SK-N-SH treated with all-trans-retinoic acid at 6 μM for 48 hours (cell line): ENCODE results near the gene SUGCT.
A peak's percentile ranks its signal among the peaks of the same experiment; 100 is the strongest.

Experiments used
- ATAC-seq: fragments of 200-7000 bp; cut with Tn5 transposase; 3 replicates; pipeline ENCODE4 v1.9.1; 2020; ENCODE audit warnings: mild to moderate bottlenecking, moderate library complexity
- ARNTL ChIP-seq: fragments of 450-650 bp; formaldehyde crosslinking; IDR thresholded peaks from 2 replicates; pipeline ENCODE4 v1.5.0; 2020; ENCODE audit warnings: low read depth, mild to moderate bottlenecking, moderate library complexity, borderline replicate concordance
- BACH2 ChIP-seq: fragments of 250-450 bp; sonication (Bioruptor Pico); IDR thresholded peaks from 2 replicates; pipeline ENCODE4 v1.9.0; 2021; ENCODE audit warnings: mild to moderate bottlenecking, borderline replicate concordance
- CSDC2 ChIP-seq: fragments of 250-450 bp; sonication (Bioruptor Pico); IDR thresholded peaks from 2 replicates; pipeline ENCODE4 v1.5.0; 2020; ENCODE audit warnings: mild to moderate bottlenecking, moderate library complexity
- ESRRG ChIP-seq: fragments of 250-450 bp; sonication (Bioruptor Pico); IDR thresholded peaks from 2 replicates; pipeline ENCODE4 v1.6.1; 2021; ENCODE audit warnings: mild to moderate bottlenecking
- GLIS3 ChIP-seq: fragments of 250-450 bp; sonication (Bioruptor Pico); IDR thresholded peaks from 2 replicates; pipeline ENCODE4 v1.5.0; 2020; ENCODE audit warnings: mild to moderate bottlenecking, moderate library complexity
- OSR1 ChIP-seq: fragments of 250-450 bp; sonication (Bioruptor Pico); IDR thresholded peaks from 2 replicates; pipeline ENCODE4 v1.8.0; 2022; ENCODE audit warnings: moderate library complexity, mild to moderate bottlenecking, inconsistent platforms
- PATZ1 ChIP-seq: fragments of 250-450 bp; sonication (Bioruptor Pico); IDR thresholded peaks from 2 replicates; pipeline ENCODE4 v1.8.0; 2020; ENCODE audit warnings: mild to moderate bottlenecking, moderate library complexity, borderline replicate concordance
- POU6F1 ChIP-seq: fragments of 250-450 bp; sonication (Bioruptor Pico); IDR thresholded peaks from 2 replicates; pipeline ENCODE4 v1.8.0; 2021; ENCODE audit warnings: low read depth, mild to moderate bottlenecking, moderate library complexity, borderline replicate concordance
- PPARA ChIP-seq: fragments of 250-450 bp; sonication (Bioruptor Pico); IDR thresholded peaks from 2 replicates; pipeline ENCODE4 v1.5.0; 2020; ENCODE audit warnings: mild to moderate bottlenecking, borderline replicate concordance
- RARB ChIP-seq: fragments of 250-450 bp; sonication (Bioruptor Pico); IDR thresholded peaks from 2 replicates; pipeline ENCODE4 v1.8.0; 2021; ENCODE audit warnings: mild to moderate bottlenecking, moderate library complexity
- SNAI2 ChIP-seq: fragments of 250-450 bp; sonication (Bioruptor Pico); IDR thresholded peaks from 2 replicates; pipeline ENCODE4 v1.5.0; 2020; ENCODE audit warnings: mild to moderate bottlenecking, moderate library complexity
- TCF4 ChIP-seq: fragments of 250-450 bp; sonication (Bioruptor Pico); IDR thresholded peaks from 2 replicates; pipeline ENCODE4 v1.8.0; 2021; ENCODE audit warnings: mild to moderate bottlenecking, moderate library complexity, borderline replicate concordance
- TSHZ2 ChIP-seq: fragments of 250-450 bp; sonication (Bioruptor Pico); IDR thresholded peaks from 2 replicates; pipeline ENCODE4 v1.5.0; 2020; ENCODE audit warnings: mild to moderate bottlenecking, moderate library complexity
- ZC3H10 ChIP-seq: fragments of 250-450 bp; sonication (Bioruptor Pico); IDR thresholded peaks from 2 replicates; pipeline ENCODE4 v1.5.1; 2021; ENCODE audit warnings: mild to moderate bottlenecking, moderate library complexity
- ZFP3 ChIP-seq: fragments of 250-450 bp; sonication (Bioruptor Pico); IDR thresholded peaks from 2 replicates; pipeline ENCODE4 v1.5.0; 2020; ENCODE audit warnings: mild to moderate bottlenecking, moderate library complexity
- ZNF8 ChIP-seq: fragments of 450-650 bp; formaldehyde crosslinking; IDR thresholded peaks from 2 replicates; pipeline ENCODE4 v1.5.0; 2020; ENCODE audit warnings: mild to moderate bottlenecking, moderate library complexity

Gene SUGCT

GRCh38 chr7:40437936-40438634 lies 303.3 kb downstream of the SUGCT start:
- TF ChIP-seq SNAI2 (CRISPR knock-in tag) (0 out of 2 replicates have a peak, but pooled peaks have one; percentile 45), ESRRG (CRISPR knock-in tag) (no peak), POU6F1 (CRISPR knock-in tag) (no peak), ARNTL (CRISPR knock-in tag) (no peak), RARB (CRISPR knock-in tag) (no peak), ZFP3 (CRISPR knock-in tag) (no peak)
- TF ChIP-seq, all 23 proteins: peak for 1
- peak; percentile 24 for ATAC-seq

DNA sequence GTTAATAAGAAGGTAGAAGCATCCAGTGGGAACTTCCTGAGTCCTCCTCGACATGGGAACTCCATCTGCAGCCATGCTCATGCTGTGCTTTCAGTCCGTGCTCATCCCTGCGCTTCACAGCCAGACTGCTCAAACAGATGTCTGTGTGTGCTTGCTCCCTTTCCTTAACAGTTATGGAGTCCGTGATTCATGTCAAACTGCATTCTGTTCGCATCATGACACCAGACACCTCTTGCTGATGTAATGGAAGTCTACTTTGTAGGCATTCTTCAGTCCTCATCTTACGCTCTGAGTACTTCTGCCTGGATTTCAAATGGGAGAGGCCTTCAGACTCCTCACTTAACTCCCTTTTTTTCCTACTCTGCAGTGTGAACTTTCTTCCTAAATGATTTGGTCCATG lies 304.9 kb downstream of the SUGCT start:
- TF ChIP-seq PPARA (no peak), PATZ1 (no peak)
- ATAC-seq, result no peak

GRCh38 chr7:40447345-40447744 lies 312.5 kb downstream of the SUGCT start:
- ATAC-seq, result peak; percentile 40; the same call in 2 of the 3 replicates

More at GRCh38 chr7:40447345-40447744, 312.5 kb downstream of the SUGCT start:
- TF ChIP-seq PATZ1, result no peak
- TF ChIP-seq ZFP3 (CRISPR knock-in tag), result no peak
- TF ChIP-seq SNAI2 (CRISPR knock-in tag), result no peak
- TF ChIP-seq BACH2 (CRISPR knock-in tag), result no peak
- TF ChIP-seq OSR1, result no peak
- no peak for TF ChIP-seq TSHZ2 (CRISPR knock-in tag)
- TF ChIP-seq TCF4 (CRISPR knock-in tag), result no peak
- TF ChIP-seq ARNTL (CRISPR knock-in tag), result no peak
- no peak for TF ChIP-seq CSDC2 (CRISPR knock-in tag)
- TF ChIP-seq ZC3H10 (CRISPR knock-in tag), result no peak
- no peak for TF ChIP-seq GLIS3 (CRISPR knock-in tag)
- TF ChIP-seq PPARA, result no peak
- TF ChIP-seq RARB (CRISPR knock-in tag), result no peak
- no peak for TF ChIP-seq POU6F1 (CRISPR knock-in tag)
- TF ChIP-seq ZNF8, result no peak
